GM12891 (cell line): ENCODE data around the gene PIGZ.

Experiments
- PAX5 ChIP-seq: IDR thresholded peaks from 2 replicates; pipeline ENCODE4 v1.6.1; 2011; ENCODE audit warnings: low read length, moderate library complexity, mild to moderate bottlenecking; ENCODE audit not compliant: insufficient read depth, severe bottlenecking
- POLR2A ChIP-seq: IDR thresholded peaks from 2 replicates; pipeline ENCODE4 v1.6.1; 2011; ENCODE audit warnings: low read depth, low read length, control low read depth
- POLR2AphosphoS5 ChIP-seq: IDR thresholded peaks from 2 replicates; pipeline ENCODE4 v1.6.1; 2011; ENCODE audit warnings: low read depth, low read length, control low read depth
- POU2F2 ChIP-seq: IDR thresholded peaks from 2 replicates; pipeline ENCODE4 v1.6.1; 2011; ENCODE audit warnings: low read depth, mild to moderate bottlenecking, control low read depth, low read length, moderate library complexity
- SPI1 ChIP-seq: IDR thresholded peaks from 2 replicates; pipeline ENCODE4 v1.6.1; 2011; ENCODE audit warnings: low read depth, low read length, control low read depth
- TAF1 ChIP-seq: IDR thresholded peaks from 2 replicates; pipeline ENCODE4 v1.6.1; 2011; ENCODE audit warnings: low read depth, low read length, control low read depth

DNA sequence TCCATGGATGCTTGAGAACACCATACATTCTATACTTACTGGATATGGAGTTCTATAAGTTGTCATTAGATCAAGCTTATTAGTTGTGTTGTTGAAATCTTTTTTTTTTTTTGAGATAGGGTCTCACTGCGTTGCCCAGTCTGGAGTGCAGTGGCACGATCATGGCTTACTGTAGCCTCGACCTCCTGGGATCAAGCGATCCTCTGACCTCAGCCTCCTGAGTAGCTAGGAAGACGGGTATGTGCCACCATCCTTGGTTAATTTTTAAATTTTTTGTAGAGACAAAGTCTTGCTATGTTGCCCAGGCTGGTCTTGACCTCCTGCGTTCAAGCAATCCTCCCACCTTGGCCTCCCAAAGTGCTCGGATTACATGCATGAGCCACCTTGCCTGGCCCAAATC lies 13.8 kb downstream of the PIGZ start:
- TF ChIP-seq POLR2A: no peak
- TF ChIP-seq POLR2AphosphoS5: no peak
- TF ChIP-seq POU2F2: no peak
- no peak for TF ChIP-seq PAX5
- TF ChIP-seq TAF1: no peak
- no peak for TF ChIP-seq SPI1
